NCI-H2196 treated with DMSO at 0.1 percent for 48 hours (cell line): ENCODE measurements around the gene TPST1.
"Not testable (repeated sequence)": the region's sequence is repeated elsewhere in the genome, so short reads cannot be mapped to it uniquely, and the experiment has no call there.

Source experiments
- DNase-seq: peaks from one replicate; lab custom pipeline; 2025; ENCODE audit not compliant: unreplicated experiment; lab: John Stamatoyannopoulos, UW

The TPST1 gene

DNA sequence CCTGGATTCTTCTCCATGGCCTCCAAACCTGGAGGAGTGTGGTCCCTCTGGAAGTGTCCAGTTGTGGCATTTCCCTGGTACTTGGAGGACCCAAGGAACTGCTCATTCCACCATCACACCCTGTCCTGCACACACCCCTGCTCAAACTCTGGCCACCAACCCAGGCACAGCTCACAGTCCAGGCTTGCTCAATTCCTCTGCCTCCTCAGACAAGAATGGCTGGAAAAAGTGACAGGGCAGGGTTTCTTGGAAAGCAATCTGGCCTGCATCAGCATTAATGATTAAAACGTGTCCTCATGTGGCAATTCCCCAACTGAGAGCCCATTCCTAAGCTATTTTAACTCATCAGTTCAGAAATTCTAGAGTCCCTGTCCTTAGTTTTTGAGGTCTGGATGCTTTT, 17.2 kb upstream of the TPST1 start:
- DNase-seq = no peak

DNA sequence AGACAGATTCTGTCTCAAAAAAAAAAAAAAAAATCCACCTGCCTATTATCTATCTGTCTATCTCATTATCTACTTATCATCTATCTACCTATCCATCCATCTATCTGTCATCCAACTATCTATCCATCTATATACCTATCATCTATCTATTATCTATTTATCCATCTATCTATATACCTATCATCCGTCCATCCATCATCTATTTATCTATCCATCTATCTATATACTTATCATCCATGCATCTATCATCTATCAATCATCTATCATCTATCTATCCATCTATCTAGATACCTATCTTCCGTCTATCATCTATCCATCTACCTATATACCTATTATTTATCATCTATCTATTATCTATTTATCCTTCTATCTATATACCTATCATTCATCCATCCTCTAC, 16.5 kb upstream of the TPST1 start:
- DNase-seq = no peak

DNA sequence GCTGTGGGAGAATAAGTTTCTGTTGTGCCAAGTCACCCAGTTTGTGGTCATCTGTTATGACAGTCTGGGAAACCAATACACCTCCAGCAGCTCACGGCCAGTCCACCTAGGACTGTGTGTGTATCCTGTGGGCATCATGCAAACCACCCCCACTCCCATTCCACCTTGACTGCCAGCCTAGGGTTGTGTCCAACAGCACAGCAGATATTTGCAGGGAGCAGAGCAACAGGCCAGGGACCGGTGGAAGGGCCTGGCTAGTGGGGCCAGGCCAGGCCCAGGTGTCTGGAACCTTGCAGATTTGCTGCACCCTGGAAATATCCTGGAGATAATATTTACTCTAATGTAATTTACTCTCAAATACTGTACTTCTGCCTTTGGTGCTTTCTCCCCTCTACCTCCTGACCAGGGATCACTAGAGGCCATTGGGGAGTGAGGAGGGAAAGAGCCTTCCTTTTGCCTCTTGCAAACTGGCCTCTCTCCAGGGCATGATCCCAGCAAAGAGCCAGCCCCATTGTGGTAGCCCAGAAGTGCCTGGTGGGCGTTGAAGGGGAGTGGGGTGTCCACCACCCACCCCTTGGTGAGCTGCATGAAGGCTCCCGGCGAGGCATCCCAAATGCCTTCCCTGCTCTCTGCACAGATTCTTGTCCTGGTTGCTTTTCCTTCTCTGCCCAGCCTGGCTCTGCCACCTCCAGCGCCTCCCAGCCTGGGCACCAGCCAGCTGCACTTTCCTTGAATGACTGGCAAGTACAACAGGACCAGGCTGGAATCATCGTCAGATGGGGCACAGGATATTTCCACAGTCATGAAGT, 15.2 kb upstream of the TPST1 start:
- DNase-seq = no peak

DNA sequence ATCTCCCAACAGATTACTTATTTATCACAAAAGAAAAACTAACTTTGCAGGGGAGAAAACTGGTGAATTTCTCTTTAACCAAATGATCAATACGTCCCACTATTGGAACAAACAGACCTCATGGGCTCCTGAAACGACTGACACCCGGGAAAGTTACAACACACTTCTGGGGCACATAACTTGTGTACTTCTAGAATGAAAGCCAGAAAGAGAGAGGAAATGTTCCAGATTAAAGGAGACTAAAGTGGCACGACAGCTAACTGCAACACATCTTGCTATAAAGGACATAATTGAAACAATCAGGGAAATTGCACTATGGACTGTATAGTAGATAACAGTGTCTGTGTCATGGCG, 14.7 kb upstream of the TPST1 start:
- DNase-seq = no peak

DNA sequence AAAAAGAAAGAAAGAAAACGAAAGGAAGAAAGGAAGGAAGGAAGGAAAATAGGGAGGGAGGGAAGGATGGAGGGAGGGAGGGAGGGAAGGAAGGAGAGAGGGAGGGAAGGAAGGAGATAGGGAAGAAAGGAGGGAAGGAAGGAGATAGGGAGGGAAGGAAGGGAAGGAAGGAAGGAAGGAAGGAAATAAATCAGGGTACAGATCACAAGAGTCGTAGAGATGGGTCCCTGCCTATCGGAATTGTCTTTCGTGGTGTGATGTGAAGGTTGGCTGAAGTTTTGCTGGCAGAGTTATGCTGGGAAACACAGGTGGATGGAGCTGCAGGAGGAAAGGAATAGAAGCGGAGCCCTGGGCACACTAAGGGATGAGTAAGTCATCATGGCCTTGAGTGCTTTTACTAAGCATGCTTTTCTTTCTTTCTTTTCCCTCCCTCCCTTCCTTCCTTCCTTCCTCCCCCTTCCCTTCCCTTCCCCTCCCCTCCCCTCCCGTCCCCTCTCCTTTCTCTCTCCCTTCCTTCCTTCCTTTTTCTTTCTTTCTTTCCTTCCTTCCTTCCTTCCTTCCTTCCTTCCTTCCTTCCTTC, 11.9 kb upstream of the TPST1 start:
- no peak for DNase-seq

DNA sequence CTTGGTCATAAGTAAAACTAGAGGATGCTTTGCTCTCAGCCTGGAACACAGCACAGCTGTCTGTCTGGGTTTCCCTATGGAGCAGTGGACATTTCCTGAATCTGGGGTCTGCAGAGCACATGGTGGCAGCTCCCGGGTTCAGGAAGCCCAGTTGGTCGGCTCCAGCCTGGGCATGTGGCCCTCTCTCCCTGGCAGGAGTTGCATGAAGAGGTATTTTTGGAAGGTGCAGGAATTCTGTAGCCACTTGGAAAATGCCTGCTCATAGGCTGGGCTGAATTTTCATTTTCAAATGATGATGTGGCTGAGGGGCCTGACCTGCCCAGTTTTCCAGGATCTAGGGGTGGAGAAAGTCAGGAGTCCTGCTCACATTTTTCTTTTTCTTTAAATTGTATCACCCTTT, 6.7 kb upstream of the TPST1 start:
- no peak for DNase-seq

DNA sequence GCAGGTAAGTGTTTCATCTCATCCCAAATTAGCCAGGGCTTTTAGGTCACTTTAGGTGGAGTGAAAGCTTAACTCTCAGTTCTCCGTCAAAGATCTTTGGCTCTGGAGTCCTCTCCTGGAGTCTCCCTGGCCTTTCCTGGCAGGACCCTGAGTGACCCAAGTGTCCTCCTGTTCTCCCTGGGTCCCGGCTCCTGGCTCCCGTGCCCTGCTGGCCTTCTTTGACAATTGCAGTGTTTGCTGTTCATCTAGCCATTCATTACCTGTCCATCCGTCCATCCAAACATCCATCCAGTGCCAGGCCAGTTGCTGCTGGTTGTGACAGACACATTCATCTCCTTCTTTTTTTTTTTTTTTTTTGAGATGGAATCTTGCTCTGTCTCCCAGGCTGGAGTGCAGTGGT, 6.2 kb upstream of the TPST1 start:
- DNase-seq = no peak

DNA sequence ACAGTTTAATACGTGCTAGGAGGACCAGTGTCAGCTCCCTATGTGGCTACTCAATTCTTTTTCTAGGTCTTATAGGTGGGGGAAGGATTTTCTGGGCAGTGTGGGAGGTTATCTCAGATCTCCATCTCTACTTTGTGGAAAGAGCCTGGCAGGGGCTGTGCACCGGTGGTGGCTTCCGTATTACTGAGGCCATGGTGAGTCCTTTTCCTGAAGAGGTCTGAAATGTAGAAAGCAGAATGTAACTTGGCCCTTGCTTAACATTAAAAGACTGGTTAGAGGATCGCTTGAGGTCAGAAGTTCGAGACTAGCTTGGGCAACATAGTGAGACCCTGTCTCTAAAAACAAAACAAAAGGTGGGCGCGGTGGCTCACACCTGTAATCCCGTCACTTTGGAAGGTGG, 2.7 kb upstream of the TPST1 start:
- DNase-seq = no peak

DNA sequence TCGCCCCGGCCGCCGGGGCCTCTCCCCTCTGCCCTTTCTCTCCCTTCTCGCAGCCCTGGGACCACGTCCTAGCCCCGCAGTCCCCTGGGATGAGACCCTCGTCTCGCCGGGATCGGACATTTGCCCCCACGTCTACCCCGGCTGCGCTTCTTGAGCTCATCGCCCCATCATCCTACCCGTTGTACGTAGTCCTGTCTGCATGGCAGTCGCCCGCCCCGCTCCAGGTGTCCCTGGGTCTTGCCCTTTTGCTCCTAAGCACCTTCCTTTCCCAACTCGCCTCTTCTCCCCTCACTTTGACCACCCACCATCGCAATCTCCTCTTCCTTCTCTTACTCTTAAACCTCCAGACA, 582 bp downstream of the TPST1 start:
- DNase-seq = no peak

DNA sequence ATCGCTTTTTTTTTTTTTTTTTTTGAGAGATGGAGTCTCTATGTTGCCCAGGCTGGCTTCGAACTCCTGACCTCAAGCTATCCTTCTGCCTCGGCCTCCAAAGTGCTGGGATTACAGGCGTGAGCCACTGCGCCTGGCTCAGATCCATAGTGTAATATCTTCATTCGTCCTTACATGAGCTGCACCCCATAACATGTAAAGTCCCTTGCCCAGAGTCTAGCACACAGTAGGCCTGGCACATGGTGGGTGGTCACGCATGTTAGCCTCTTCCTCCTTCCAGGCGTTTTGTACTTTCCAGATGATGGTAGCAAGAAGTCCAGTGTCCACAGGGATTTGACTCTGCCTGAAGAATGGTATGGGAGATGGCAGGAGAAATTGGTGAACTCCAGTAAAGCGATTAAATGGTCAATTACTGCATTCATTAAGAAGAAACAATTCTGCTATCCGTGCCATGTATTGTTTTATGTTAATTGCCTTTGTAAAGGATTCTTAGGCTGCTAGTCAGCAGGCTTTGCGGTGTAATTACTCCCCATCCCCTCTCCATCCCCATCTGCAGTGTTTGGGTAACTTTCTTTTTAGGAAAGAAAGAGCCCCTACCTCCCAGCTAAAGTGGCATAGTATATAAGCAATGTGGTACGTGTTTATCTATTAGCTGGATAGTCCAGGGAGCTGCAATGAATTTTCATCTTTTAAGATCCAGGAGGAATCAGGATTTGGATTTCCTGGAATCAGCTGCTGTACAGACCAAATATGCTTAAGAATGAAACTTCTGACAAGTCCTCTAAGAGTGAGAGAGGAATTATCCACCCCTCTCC, 1.2 kb downstream of the TPST1 start:
- DNase-seq = no peak

DNA sequence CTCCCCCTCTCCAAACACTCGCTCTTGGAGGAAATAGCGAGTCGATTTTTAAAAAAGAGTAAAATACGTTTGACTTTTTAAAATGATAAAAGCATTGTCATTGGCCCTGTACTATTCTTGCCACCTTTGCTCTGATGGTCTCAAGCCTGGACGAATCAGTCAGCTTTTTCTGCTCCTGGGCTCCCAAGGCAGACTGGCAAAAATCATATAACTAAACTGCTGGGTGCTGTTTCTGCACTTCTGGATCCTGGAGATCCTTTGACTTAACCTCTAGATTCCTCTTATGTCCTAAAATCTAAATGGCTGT, 1.8 kb downstream of the TPST1 start:
- DNase-seq = no peak

DNA sequence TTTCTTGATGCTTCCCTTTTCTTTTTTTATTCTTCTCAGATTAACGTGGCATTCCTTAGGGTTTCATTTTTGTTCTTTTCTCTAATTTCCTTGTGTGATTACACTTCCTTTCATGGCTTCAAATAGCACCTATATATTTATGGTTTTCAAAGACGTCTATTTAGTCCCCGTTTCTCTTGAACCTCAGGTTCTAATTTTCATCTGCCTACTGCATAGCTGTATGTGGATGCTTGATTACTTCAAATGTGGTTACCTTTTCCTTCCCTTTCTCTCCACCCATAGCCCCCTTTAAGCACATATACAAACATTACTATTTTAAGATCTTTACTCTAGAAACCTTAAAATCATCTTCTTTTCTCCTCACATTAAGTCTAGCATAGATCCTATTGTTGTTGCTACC, 2.4 kb downstream of the TPST1 start:
- no peak for DNase-seq

DNA sequence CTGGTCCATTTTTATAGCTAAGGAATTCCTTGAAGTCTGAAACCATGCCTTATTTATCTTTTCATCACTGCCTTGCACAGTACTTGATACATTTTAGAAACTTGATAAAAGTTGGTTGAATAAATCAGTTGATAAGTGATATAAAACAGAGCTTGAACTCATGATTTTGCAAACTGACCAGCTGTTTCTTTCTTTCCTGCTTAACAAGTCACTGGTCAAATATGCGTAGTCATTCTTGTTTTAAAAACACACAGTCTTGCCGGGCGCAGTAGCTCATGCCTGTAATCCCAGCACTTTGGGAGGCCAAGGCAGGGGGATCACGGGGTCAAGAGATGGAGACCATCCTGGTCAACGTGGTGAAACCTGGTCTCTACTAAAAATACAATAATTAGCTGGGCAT, 6.3 kb downstream of the TPST1 start:
- no peak for DNase-seq

DNA sequence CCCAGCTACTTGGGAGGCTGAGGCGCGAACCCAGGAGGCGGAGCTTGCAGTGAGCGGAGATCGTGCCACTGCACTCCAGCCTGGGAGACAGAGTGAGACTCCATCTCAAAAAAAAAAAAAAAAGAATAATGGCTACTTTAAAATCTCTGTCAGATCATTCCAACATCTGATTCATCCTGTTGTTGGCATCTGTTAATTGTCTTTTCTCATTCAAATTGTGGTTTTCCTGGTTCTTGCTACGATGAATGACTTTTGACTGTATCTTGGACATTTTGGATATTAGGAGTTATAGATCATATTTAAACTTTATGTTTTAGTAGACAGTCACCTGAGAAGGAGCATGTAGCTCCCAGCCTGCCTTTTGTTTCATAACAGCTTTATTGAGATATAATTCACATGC, 8.5 kb downstream of the TPST1 start:
- DNase-seq = no peak

DNA sequence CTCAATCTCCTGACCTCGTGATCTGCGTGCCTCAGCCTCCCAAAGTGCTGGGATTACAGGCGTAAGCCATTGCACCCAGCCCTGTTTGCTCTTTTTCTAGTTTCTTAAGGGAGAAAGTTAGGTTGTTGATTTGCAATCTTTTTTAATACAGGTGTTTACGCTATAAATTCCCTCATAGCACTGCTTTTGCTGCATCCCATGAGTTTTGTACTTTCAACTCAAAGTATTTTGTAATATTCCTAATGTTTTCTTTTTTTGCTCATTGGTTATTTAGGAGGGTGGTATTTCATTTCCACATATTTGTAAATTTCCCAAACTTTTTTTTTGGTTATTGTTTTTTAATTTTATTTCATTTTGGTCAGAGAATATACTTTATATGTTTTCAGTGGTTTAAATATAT, 11.6 kb downstream of the TPST1 start:
- no peak for DNase-seq

DNA sequence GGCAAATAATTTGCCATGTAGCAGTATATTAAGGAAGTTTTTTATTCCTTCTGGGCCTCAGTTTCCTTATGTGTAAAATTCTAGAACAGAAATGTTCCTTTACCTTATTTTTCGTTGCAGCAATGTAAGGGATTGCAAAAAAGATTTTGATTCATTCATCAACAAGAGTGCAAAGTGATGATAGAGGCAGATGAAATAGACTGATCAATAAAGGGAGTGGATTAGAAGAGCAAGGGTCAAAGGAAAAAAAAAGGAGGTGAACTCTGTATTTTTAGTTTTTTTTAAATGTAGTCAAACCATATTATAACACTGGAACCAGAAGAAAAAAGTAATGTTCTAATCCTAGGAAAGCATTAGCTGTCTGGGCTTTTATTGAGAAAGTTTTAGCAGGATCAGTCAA, 14.7 kb downstream of the TPST1 start:
- DNase-seq = no peak

DNA sequence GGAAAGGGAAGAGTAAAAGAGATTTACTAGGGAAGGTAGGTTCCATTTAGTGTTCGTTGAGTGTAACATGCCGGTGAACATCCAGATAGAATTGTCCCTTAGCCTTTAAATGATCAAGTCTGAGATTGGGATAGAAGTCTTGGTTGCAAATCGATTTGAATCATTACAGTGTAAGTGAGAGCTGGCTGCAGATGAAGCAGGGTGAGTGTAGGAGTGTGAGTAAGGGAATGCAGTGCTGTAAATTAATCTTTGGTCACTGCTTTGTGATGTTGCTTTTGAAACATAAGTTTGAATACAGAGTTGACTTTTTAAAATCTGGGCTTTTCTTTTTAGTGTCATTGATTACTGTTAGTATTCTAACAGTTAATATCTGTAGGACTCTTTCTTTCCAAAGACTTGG, 16.3 kb downstream of the TPST1 start:
- DNase-seq = no peak

DNA sequence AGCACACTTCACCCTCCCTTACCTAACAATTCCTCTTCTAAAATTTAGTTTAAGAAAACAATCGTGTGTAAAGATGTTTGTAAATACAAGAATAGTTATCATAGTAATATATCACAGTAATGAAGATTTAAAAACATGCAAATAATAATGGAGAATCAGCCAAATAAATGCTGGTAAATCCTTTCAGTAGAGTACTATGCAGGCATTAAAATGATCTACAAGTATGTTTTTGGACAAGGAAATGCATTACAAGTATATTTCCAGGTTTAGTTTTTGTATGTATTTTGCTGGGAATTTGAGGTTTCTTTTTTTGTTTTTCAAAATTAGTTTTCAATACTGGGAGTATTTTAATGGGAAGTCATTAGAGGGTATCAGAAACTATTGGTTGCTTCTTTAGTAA, 22.7 kb downstream of the TPST1 start:
- no peak for DNase-seq

DNA sequence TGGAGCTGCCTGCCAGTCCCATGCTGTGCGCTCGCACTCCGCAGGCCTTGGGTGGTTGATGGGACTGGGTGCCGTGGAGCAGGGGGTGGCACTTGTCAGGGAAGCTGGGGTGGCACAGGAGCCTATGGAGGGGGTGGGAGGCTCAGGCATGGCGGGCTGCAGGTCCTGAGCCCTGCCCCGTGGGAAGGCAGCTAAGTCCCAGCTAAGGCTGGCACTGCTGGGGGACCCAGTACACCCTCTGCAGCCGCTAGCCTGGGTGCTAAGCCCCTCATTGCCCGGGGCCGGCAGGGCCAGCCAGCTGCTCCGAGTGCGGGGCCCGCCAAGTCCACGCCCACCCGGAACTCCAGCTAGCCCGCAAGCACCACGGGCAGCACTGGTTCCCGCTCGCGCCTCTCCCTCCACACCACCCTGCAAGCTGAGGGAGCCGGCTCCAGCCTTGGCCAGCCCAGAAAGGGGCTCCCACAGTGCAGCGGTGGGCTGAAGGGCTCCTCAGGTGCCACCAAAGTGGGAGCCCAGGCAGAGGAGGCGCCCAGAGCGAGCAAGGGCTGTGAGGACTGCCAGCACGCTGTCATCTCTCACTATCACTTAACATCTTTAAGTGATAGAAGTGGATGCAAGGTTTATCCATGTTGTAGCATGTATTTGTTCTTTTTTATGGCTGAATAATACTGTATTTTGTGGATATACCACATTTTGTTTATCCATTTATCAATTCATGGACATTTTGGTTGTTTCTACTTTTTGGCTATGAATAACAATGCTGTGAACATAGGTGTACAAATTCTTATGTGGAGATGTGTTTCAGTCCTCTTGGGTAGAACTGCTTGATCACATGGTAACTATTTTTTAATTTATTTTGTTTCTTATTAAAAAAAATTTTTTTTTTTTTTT, 26.4 kb downstream of the TPST1 start:
- not testable (repeated sequence) for DNase-seq

DNA sequence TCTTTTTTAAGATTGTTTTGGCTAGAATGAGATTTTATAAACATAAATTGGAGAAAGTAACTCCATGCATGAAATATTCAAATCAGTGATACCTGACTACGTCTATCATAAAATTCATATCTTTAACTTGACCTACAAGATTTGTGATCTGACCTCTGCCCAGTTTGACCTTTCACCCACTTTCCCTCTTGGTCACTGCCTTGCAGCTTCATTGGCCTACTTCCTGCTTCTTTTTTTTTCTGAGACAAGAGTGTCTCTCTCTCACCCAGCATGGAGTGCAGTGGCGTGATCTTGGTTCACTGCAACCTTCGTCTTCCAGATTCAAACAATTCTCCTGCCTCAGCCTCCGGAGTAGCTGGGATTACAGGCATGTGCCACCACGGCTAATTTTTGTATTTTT, 28.5 kb downstream of the TPST1 start:
- no peak for DNase-seq

DNA sequence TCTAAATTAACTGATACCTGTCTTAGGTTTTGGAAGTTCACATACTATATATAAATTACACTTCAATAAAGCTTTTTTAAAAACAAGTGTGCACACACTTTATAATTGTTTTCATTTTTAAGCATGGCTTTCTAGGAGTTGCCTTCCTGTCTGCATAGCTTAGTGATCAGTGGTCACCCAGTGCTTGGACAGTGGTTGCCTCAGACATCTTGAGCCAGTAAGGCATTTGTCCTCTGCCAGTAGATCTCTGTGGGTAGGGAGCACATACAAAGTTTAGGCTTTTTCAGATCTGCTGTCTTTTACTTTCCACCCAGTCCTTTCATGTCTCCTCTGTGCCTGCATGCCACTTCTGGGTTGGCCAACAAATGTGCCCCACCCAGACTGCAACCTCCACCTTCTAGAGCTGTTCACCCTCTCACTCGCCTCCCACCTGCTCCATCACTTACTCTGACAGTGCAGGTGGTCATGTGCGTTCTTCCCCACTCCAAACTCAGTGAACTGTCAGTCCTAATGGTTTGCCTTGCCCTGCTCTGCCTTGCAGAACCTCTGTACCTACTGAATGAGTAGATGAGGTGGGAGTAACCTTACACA, 31.7 kb downstream of the TPST1 start:
- DNase-seq = no peak
